GM12878 (cell line): ENCODE data around the gene PTPN14.

Experiments used
- CTCF ChIP-seq, 3 experiments: IDR thresholded peaks in 2 of 3; conservative IDR thresholded peaks in 1 of 3; 2 replicates each; pipeline ENCODE4 v1.5.1; 2011; ENCODE audit warnings: low read depth in 3 of 3, low read length in 3 of 3, mild to moderate bottlenecking in 3 of 3, control low read depth in 2 of 3, moderate library complexity in 2 of 3, inconsistent platforms in 1 of 3, mixed read lengths in 1 of 3; ENCODE audit not compliant: control insufficient read depth in 2 of 3, insufficient read depth in 1 of 3; ENCODE audit errors: extremely low read depth in 1 of 3
- EP300 ChIP-seq, 2 experiments: fragments of 150-350 bp in 1 of 2; IDR thresholded peaks; 2 replicates each; pipeline ENCODE4 v1.6.1; 2011 to 2012; ENCODE audit warnings: low read depth in 2 of 2, low read length in 2 of 2, borderline replicate concordance in 1 of 2, improper control_type of control experiment in 1 of 2, inconsistent platforms in 1 of 2; ENCODE audit not compliant: control insufficient read depth in 1 of 2
- ETV6 ChIP-seq, 2 experiments: fragments of 450-650 bp in 1 of 2; IDR thresholded peaks in 1 of 2; conservative IDR thresholded peaks in 1 of 2; 2 replicates each; pipeline ENCODE4 v1.6.1; 2014; ENCODE audit warnings: antibody characterized with exemption in 1 of 2, borderline replicate concordance in 1 of 2, low read depth in 1 of 2, mild to moderate bottlenecking in 1 of 2, moderate library complexity in 1 of 2
- SIN3A ChIP-seq: IDR thresholded peaks from 2 replicates; pipeline ENCODE4 v1.6.1; 2012; ENCODE audit warnings: low read depth, low read length, improper control_type of control experiment
- USF2 ChIP-seq: IDR thresholded peaks from 2 replicates; pipeline ENCODE4 v1.6.1; 2011; ENCODE audit warnings: low read depth, low read length, improper control_type of control experiment, borderline replicate concordance
- YY1 ChIP-seq: IDR thresholded peaks from 2 replicates; pipeline ENCODE4 v1.6.1; 2011; ENCODE audit warnings: low read depth, mild to moderate bottlenecking, low read length
- ZBTB40 ChIP-seq: fragments of 450-650 bp; IDR thresholded peaks from 2 replicates; pipeline ENCODE4 v1.6.1; 2016; ENCODE audit warnings: mild to moderate bottlenecking, moderate library complexity, borderline replicate concordance

- no peak for TF ChIP-seq ETV6 (conservative IDR thresholded peaks at IDR 0.05 in 1 of 2, IDR thresholded peaks at IDR 0.05 in 1 of 2; ENCODE audit: borderline replicate concordance in 1 of 2, low read depth in 1 of 2)
- no peak for TF ChIP-seq USF2
- TF ChIP-seq CTCF (IDR thresholded peaks at IDR 0.05 in 2 of 3, conservative IDR thresholded peaks at IDR 0.05 in 1 of 3; ENCODE audit: control insufficient read depth in 2 of 3, extremely low read depth in 1 of 3, insufficient read depth in 1 of 3, low read depth in 3 of 3, low read length in 3 of 3): no peak
- no peak for TF ChIP-seq YY1
- no peak for TF ChIP-seq EP300 (IDR thresholded peaks at IDR 0.05; ENCODE audit: borderline replicate concordance in 1 of 2, control insufficient read depth in 1 of 2, low read depth in 2 of 2, low read length in 2 of 2)
- no peak for TF ChIP-seq SIN3A
- TF ChIP-seq ZBTB40: no peak
Observed at GRCh38 chr1:214492401-214493075, 58.9 kb downstream of the PTPN14 start.
